ENCODE data around the gene TBC1D22A. TPM values are rescaled to one million over a fixed set of nuclear protein-coding genes. Genes with fewer than 3 reads are reported as not detected.

TBC1D22A gene
- total RNA-seq, 6 experiments from 2014 or later = 10.9 to 18.1 (median 14.0) TPM

GRCh38 chr22:47017245-47017644, 254.8 kb downstream of the TBC1D22A start:
- intact Hi-C loops (cut with DNase I) = no loop called here

GRCh38 chr22:47018010-47018910, 255.8 kb downstream of the TBC1D22A start:
- intact Hi-C loops (cut with DNase I) = no loop called here
- Histone ChIP-seq H3K9me3 (no peaks in the 10 kb centered on the region), H3K4me3 (no peak overlapping the region), H3K27me3 (no peaks in the 10 kb centered on the region), H3K27ac (no peak overlapping the region), H3K36me3 (no peaks in the 10 kb centered on the region), H3K4me1 (no peaks in the 10 kb centered on the region)
- TF ChIP-seq POLR2A (IDR thresholded peaks at IDR 0.05) = no peak
- TF ChIP-seq, protein P1, sequence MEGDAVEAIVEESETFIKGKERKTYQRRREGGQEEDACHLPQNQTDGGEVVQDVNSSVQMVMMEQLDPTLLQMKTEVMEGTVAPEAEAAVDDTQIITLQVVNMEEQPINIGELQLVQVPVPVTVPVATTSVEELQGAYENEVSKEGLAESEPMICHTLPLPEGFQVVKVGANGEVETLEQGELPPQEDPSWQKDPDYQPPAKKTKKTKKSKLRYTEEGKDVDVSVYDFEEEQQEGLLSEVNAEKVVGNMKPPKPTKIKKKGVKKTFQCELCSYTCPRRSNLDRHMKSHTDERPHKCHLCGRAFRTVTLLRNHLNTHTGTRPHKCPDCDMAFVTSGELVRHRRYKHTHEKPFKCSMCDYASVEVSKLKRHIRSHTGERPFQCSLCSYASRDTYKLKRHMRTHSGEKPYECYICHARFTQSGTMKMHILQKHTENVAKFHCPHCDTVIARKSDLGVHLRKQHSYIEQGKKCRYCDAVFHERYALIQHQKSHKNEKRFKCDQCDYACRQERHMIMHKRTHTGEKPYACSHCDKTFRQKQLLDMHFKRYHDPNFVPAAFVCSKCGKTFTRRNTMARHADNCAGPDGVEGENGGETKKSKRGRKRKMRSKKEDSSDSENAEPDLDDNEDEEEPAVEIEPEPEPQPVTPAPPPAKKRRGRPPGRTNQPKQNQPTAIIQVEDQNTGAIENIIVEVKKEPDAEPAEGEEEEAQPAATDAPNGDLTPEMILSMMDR (IDR thresholded peaks at IDR 0.05) = no peak
- 95% methylated on average over 14 of the region's 32 CpGs for WGBS (ENCODE audit: insufficient coverage, low coverage, low lambda C conversion rate, missing lambda C conversion rate)
- DNase-seq (no peak), ATAC-seq (no peak)

More at GRCh38 chr22:47017245-47017644, 254.8 kb downstream of the TBC1D22A start:
- no peaks in the 10 kb centered on the region for H3K9me3 ChIP-seq
- no peaks in the 10 kb centered on the region for H3K36me3 ChIP-seq
- DNase-seq = no peak
- H3K4me1 ChIP-seq = no peaks in the 10 kb centered on the region
- 98% methylated on average over 5 of the region's 13 CpGs for WGBS (ENCODE audit: insufficient coverage, low coverage, low lambda C conversion rate, missing lambda C conversion rate)
- ATAC-seq = no peak
- no peaks in the 10 kb centered on the region for H3K27me3 ChIP-seq
- H3K27ac ChIP-seq = no peak overlapping the region
- TF ChIP-seq, protein P1 (IDR thresholded peaks at IDR 0.05) = no peak
- TF ChIP-seq POLR2A (IDR thresholded peaks at IDR 0.05) = no peak
- H3K4me3 ChIP-seq = no peak overlapping the region

DNA sequence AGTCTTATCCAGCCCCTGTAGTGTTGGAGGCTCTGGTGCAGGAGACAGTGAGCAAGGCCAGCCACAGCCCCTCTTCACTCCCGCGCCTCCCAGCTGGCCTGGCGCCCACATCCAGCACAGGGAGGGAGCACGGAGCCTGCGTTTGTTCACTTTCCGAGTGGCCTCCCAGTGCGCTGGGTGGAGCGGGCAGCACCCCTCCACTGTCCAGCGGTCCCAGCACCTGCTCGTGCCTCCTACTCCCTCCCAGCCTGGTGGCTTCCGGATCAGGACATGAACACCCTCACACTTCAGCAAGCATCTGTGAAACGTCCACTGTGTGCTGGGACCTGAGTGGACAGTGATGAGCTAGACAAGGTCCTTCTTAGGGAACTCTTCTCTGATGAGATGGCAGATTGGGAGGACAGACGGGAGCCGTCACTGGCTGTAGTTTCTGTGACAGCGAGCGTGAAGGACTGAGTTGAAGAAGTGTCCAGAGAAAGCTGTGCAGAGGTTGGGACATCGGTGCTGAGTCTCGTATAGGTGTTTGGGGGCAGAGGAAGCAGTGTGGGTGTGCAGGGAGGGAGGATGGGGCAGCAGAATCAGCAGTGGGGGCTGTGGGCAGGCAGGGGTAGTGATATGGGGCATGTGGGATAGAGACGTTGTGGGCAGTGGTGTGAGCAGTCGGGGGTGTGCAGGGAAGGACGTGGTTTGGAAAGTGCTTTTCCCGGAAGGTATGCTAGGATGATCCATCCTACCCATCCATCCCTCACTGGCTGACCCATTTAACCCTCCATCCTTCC, 256.8 kb downstream of the TBC1D22A start:
- 91% methylated on average over 16 of the region's 22 CpGs for WGBS (ENCODE audit: insufficient coverage, low coverage, low lambda C conversion rate, missing lambda C conversion rate)
- DNase-seq = no peak

GRCh38 chr22:47020166-47020565, 257.7 kb downstream of the TBC1D22A start:
- TF ChIP-seq POLR2A (IDR thresholded peaks at IDR 0.05) = no peak
- TF ChIP-seq, protein P1 (IDR thresholded peaks at IDR 0.05) = no peak
- Histone ChIP-seq H3K27me3 (no peaks in the 10 kb centered on the region), H3K9me3 (no peaks in the 10 kb centered on the region), H3K4me3 (no peak overlapping the region), H3K27ac (no peak overlapping the region), H3K4me1 (no peaks in the 10 kb centered on the region), H3K36me3 (no peaks in the 10 kb centered on the region)
- no peak for ATAC-seq
- intact Hi-C loops (cut with DNase I) = no loop called here
- DNase-seq = no peak
- 100% methylated on average over 1 of the region's 7 CpGs for WGBS (ENCODE audit: insufficient coverage, low coverage, low lambda C conversion rate, missing lambda C conversion rate)

More for the DNA sequence above, 256.8 kb downstream of the TBC1D22A start:
- H3K27ac ChIP-seq = no peak overlapping the region
- H3K9me3 ChIP-seq = no peaks in the 10 kb centered on the region
- intact Hi-C loops (cut with DNase I) = no loop called here
- TF ChIP-seq, protein P1 (IDR thresholded peaks at IDR 0.05) = no peak
- no peak for TF ChIP-seq POLR2A (IDR thresholded peaks at IDR 0.05)
- no peak for ATAC-seq
- H3K27me3 ChIP-seq = no peaks in the 10 kb centered on the region
- H3K4me1 ChIP-seq = no peaks in the 10 kb centered on the region
- H3K4me3 ChIP-seq = no peak overlapping the region
- H3K36me3 ChIP-seq = no peaks in the 10 kb centered on the region

Measured in right lobe of liver (tissue), 6 donors.